ENCODE data around the gene SMOC2.
A peak's percentile ranks its signal among the peaks of the same experiment; 100 is the strongest.

The SMOC2 gene

GRCh38 chr6:168518348-168518745 is 77.4 kb downstream of the SMOC2 start:
- DNase-seq (ENCODE audit: low read depth): no peak
- no peak overlapping the region for H3K4me3 ChIP-seq (replicated peaks; ENCODE audit: low read depth, low read length)
- TF ChIP-seq, protein P1, sequence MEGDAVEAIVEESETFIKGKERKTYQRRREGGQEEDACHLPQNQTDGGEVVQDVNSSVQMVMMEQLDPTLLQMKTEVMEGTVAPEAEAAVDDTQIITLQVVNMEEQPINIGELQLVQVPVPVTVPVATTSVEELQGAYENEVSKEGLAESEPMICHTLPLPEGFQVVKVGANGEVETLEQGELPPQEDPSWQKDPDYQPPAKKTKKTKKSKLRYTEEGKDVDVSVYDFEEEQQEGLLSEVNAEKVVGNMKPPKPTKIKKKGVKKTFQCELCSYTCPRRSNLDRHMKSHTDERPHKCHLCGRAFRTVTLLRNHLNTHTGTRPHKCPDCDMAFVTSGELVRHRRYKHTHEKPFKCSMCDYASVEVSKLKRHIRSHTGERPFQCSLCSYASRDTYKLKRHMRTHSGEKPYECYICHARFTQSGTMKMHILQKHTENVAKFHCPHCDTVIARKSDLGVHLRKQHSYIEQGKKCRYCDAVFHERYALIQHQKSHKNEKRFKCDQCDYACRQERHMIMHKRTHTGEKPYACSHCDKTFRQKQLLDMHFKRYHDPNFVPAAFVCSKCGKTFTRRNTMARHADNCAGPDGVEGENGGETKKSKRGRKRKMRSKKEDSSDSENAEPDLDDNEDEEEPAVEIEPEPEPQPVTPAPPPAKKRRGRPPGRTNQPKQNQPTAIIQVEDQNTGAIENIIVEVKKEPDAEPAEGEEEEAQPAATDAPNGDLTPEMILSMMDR (IDR thresholded peaks at IDR 0.05; ENCODE audit: low read length, missing control alignments): no peak

DNA sequence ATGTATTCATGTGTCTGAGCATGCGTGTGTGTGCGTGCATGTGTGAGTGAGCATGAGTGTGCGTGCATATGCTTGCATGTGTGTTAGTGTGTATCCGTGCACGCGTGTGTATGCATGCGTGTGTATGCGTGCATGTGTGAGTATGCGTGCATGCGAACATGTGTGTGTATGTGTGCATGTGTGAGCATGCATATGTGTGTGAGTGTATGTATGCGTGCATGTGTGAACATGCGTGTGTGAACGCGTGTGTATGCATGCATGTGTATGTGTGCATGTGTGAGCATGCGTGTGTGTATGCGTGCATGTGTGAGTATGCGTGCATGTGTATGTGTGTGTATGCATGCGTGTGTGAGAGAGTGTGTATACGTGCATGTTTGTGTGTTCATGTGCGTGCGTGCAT is 77.9 kb downstream of the SMOC2 start:
- DNase-seq (ENCODE audit: low read depth): no peak
- no peak overlapping the region for H3K4me3 ChIP-seq (replicated peaks; ENCODE audit: low read depth, low read length)
- TF ChIP-seq, protein P1 (IDR thresholded peaks at IDR 0.05; ENCODE audit: low read length, missing control alignments): no peak

DNA sequence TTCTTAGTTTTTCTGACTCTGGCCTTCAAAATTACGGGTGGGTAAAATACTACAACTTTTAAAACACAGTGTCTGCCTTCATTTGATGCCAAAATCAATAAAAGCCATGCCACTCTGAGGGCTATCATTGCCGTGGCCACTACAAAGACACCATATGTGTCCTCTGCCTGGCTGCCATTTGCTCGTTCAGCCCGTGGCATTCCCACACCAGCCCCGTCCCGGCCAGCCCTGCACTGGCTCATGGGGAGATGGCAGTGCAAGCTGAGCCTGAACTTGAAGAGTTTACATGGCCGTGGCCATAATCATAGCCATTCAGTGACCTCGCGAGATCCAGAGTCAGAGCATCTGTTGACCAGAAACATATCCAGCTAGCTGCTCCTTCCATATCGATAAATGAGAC is 79.2 kb downstream of the SMOC2 start:
- DNase-seq (ENCODE audit: low read depth): no peak
- H3K4me3 ChIP-seq (replicated peaks; ENCODE audit: low read depth, low read length): no peak overlapping the region
- TF ChIP-seq, protein P1 (IDR thresholded peaks at IDR 0.05; ENCODE audit: low read length, missing control alignments): no peak

DNA sequence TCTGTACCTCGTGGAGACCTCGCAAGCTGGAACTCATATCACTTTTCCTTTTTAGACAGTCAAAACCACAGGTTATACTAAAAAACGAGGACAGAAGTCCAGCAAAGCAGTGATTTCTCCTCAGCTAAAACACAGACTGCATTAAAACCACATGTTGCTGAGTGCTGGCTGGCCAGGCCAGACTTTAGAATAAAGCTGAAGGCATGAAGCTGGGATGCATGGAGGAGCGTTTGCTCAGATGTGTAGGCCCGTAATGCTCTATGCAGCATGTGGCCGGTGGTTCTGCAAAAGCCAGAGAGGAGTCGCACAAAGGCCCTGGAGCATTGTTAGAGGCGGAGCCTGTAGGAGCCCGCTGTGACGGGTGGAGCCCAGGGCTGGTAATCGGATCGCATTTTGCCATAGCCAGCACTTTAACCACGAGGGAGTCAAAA is 83.6 kb downstream of the SMOC2 start:
- H3K4me3 ChIP-seq (replicated peaks; ENCODE audit: low read depth, low read length): no peak overlapping the region
- TF ChIP-seq, protein P1 (IDR thresholded peaks at IDR 0.05; ENCODE audit: low read length, missing control alignments): no peak
- no peak for DNase-seq (ENCODE audit: low read depth)

GRCh38 chr6:168525114-168525513 is 84.1 kb downstream of the SMOC2 start:
- TF ChIP-seq, protein P1 (IDR thresholded peaks at IDR 0.05; ENCODE audit: low read length, missing control alignments): no peak
- no peak overlapping the region for H3K4me3 ChIP-seq (replicated peaks; ENCODE audit: low read depth, low read length)
- DNase-seq (ENCODE audit: low read depth): no peak

DNA sequence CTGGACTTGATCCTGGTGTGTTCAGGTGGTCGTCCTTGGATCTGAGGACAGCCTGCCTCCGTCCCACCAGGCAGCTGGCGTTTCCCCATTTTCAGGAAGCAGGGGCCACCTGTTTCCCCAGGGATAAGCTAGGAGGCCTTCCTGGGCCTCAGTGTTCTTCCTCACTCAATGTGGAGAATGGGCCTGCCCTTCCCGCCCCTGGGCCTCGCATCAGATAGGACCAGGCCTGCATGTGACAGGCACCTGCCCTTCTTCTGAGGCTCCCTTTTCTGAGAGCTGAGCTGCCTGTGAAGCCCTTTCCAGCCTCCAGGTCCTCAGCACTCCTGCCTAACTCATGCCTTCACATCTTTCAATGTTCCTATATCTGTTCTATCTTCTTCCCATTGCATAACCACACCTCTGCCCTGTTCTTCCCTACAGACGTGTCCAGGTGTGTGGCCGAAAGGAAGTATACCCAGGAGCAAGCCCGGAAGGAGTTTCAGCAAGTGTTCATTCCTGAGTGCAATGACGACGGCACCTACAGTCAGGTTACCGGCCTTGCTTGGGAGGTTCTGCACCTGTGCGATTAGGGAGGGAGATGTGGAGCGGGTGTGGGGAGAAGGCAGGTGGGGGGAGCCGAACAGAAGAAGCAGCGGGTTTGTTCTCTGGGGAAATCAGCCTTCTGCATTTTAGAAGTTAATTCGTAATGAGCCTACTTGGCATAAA is 85.1 kb downstream of the SMOC2 start:
- TF ChIP-seq, protein P1 (IDR thresholded peaks at IDR 0.05; ENCODE audit: low read length, missing control alignments): no peak
- no peak for DNase-seq (ENCODE audit: low read depth)
- H3K4me3 ChIP-seq (replicated peaks; ENCODE audit: low read depth, low read length): no peak overlapping the region

DNA sequence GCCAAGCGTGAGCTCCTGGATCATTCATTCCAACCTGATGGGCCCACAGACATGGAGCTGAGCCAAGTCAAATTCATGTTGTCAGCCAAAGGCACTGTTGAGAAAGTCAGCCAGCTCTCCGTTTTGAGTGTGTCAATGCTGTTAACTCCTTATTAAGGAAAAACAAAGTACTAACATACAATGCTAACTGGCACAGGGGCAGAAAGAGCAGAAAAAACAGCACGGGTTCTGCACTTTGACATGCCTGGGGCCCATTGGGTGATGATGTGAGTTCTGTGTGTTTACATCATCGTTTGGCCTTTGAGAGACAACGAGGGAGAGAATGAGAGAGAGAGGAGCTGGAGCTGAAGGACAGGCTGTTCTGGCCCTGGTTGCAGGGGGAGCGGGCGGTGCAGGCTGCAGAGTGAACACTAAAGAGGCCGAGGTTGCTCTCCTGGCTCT is 85.9 kb downstream of the SMOC2 start:
- TF ChIP-seq, protein P1 (IDR thresholded peaks at IDR 0.05; ENCODE audit: low read length, missing control alignments): no peak

More for the DNA sequence above, 85.9 kb downstream of the SMOC2 start:
- H3K4me3 ChIP-seq (replicated peaks; ENCODE audit: low read depth, low read length): no peak overlapping the region
- DNase-seq (ENCODE audit: low read depth): peak; percentile 86

All from fibroblast of pulmonary artery (primary cell).